ENCODE results near the gene CREB3L2. TPM values are rescaled to one million over a fixed set of nuclear protein-coding genes. Genes with fewer than 3 reads are reported as not detected.
"Not testable (repeated sequence)": the region's sequence is repeated elsewhere in the genome, so short reads cannot be mapped to it uniquely, and the experiment has no call there.

The CREB3L2 gene
- total RNA-seq, 1 experiment from 2014 or later = 40.6 TPM

DNA sequence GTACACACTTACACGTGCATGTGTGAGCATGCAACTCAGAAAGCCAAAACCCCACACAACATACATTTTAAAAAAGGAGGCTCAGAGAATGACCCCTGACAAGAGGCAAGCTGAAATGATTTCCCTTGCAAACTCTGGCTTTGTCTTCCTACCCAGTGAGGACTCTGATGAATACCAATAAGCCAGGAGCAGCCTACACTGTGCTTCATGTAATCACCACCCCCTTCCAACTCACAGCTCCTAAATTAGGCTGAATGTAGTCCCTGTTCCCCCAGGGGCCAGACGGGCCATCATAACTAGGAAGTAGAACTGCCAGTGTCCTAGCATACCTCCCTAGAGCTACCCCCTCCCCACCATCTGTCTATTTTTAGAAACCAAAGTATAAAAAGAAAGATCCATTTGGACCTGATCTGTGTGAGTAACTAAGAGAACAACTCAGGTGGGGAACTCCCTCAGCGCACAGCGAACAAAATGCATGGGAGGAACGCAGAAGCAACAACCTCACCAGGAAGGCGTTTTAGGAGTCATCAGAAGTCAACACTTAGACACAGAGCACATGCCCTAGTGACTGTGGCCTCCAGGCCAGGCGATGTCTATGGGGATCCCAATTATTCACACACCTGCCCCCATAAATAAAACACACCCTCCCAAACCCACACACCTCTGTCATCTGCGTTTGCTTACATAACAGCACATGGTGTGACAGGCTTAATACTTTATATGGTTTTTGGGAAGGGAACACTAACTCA, 157.0 kb downstream of the CREB3L2 start:
- no peak for DNase-seq (ENCODE audit: low read depth)

DNA sequence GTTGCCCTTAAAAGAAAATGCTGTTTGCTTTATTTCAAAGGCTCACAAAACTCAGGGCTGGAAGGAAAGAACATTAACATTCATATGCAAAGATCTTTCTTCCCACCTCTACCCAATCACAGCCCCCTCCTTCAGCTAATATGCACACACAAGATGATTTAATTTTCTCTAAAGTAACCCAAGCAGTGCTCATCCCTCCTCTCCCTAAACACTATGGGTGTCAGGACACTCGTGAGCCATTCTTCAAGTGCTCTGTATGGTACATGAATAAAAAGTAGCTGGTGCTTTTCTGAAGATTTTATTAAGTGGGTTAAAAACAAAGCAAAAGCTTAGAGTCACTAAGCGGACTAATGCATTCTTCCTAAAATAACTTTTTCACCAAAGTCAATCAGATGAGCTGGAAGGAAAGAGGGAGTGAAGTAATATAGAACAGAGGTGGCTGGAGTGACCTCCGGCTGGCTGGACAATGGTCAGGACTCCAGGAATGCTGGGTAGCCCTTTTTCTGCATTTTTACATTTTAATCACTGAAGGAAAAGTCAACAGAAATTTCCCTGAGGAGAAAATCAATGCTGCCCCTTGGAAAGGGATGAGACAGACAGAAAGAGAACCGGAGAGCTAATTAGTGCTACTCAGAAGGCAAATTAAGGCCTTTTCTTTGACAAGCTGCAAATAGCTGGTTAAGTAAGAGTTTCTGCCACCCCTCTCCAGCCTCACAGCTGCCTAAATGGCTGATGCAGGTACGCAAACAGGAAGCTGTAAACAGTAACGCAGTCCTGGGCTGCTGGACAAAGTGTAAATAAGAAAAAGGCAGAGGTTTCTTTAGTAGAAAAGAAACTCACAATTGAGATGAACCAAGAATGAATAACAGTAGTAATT, 161.7 kb downstream of the CREB3L2 start:
- DNase-seq (ENCODE audit: low read depth) = no peak

DNA sequence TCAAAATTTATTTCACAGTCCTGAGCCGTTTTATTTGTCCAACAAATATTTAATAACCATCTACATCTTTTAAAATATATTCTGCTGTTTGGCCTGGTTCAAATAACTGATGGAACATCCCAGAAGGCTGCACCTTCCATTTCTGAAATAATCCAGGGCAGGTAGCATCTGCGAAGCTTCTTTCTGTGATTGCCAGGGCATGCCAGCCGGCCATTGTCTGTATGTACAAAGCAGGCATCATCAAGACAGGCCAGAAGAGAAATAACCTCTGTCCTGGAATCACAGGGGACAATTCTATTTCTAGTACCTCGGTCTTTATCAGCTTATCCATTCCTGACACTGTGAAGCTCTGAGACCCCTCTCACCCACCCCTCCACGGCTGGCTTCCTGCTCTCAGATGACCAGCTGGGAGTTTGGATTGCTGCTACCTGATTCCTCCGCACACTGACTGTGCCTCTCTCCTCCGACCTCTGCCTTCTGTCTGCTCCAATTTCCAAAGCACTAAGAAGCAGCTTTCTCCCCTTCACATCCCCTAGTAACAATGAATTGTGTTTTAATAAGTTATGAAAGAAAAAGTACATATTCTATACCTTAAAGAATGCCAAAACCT, 163.1 kb downstream of the CREB3L2 start:
- no peak for DNase-seq (ENCODE audit: low read depth)

DNA sequence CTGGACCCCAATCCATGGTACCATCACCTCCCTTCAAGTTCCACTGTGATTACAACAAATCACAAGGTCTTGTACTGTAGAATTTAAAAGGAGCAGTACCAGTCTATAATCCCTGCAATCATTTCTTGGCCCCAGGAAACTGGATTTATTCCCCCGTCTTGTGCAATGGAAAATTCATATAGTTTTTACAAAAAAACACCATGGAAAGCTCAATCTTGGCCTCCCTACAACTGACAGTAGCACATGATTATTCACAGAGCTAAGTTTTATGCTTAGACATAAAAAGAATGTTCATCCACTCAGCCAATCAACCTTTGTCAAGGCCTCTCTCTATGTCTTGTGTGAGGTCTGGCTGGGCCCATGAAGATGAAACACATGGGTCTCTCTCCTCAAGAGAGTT, 165.3 kb downstream of the CREB3L2 start:
- DNase-seq (ENCODE audit: low read depth) = no peak

DNA sequence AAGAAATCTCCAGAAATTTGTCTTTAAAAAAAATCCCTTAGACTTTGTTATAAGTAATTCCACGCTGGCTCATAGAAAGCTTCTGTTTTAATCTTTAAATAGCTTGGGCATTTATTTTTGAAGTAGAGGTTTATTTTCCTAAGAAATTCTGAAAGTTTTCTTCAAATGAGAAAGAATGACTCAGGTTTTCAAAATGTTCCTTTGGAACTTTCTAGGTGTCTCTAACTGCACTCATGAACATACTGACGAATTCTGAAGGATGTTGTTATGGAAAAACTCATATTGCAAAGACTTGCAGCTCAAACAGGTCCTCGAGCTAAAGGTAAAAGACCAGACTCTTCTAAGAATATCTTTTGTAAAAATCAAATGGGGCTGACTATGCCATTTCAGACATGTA, 165.8 kb downstream of the CREB3L2 start:
- DNase-seq (ENCODE audit: low read depth) = no peak

DNA sequence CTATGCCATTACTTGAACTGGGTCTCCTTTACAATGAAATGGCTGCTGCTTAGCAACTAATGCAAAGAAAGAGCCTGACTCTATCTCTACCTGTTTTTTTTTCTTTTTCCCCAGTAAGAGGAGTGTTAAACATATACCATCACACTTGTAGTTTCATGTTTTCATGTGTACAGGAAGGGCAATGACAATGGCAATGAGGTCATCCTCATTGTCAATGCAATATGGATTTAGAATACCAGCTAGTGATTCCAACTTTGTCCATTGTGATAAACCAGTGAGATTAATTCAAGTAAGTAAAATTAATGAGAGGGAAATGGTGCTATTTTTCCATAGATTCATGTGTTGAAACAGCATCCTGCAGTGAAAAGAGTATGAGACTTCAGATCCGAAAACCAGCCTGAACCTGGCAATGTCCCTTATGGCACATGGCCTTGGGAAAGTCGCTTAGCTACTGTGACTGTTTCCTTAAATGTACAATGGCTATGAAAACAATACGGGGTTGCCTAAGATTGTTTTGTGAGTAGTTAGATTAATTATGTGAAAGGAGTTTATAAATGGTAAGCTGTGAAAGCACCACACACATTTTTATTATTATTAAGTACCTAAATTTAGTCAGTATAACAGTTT, 166.3 kb downstream of the CREB3L2 start:
- no peak for DNase-seq (ENCODE audit: low read depth)

DNA sequence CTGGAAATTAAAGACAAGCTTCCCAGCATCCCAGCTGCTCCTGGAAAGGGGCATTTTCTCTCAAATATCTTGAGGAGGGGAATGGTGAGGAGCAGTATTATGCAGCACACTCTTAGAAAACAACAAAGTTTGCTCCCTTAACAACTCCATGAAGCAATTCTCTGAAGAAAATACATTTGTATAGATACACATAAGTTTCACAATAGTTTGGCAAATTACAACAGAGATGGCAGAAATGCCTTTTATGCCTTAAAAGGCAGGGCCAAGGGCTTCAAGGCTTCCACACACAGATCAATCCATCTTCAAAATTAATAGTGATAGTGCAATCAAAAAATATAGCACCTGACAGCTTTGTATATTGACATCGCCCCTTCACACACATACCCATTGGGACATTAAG, 167.3 kb downstream of the CREB3L2 start:
- no peak for DNase-seq (ENCODE audit: low read depth)

DNA sequence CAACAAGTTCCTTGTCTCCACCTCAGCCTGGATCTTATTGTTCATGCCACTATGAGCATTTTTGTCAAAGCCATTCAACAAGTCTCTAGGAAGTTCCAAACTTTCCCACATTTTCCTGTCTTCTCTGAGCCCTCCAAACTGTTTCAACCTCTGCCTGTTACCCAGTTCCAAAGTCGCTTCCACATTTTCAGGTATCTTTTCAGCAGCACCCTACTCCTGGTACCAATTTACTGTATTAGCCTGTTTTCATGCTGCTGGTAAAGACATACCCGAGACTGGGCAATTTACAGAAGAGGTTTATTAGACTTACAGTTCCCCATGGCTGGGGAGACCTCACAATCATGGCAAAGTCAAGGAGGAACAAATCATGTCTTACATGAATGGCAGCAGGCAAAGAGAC, 168.9 kb downstream of the CREB3L2 start:
- not testable (repeated sequence) for DNase-seq (ENCODE audit: low read depth)

DNA sequence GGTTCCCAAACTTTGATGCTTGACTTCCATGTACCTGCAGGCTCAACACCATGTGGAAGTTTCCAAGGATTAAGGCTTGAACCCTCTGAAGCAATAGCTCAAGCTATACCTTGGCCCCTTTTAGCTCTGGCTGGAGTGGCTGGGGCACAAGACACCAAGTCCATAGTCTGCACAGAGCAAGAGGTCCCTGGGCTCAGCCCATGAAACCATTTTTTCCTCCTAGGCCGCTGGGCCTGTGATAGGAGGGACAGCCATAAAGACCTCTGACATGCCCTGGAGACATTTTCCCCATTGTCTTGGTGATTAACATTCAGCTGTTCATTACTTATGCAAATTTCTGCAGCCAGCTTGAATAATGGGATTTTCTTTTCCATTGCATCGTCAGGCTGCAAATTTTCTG, 169.5 kb downstream of the CREB3L2 start:
- DNase-seq (ENCODE audit: low read depth) = no peak

DNA sequence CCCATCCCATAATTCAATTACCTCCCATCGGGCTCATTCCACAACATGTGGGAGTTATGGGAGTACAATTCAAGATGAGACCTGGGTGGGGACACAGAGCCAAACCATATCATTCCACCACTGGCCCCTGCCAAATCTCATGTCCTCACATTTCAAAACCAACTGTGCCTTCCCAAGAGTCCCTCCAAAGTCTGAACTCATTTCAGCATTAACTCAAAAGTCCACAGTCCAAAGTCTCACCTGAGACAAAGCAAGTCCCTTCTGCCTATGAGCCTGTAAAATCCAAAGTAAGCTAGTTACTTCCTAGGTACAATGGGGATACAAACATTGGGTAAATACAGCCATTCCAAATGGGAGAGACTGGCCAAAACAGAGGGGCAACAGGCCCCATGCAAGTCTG, 170.3 kb downstream of the CREB3L2 start:
- DNase-seq (ENCODE audit: low read depth) = not testable (repeated sequence)

DNA sequence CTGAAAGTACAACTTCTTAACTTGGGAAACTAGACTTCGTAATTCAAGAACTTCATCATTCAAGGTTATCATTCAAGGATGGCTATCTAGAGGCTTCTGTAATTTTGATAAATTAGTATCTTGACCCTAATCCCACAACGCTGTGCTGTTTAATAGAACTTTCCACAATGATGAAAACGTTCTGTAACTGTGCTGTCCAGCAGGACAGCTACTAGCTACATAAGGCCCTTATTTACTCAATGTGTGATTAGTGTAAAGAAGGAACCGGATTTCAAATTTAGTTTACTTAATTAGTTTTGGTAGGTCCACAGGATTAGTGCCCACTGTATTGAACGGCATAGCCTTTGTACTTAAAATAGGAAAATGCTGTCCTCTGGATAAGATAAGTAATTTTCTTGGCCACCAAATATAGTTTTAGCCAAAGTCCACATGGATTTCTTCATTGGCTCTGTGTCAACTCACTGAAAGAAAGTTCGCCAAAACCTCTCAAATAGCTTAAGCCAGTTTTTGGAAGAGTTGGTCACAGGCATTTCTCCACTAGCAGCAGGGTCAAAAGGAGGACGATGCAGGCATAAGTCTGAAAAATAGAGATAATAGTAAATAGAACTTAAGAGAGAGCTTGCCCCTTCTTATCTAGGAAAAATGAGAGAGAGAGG, 172.4 kb downstream of the CREB3L2 start:
- DNase-seq (ENCODE audit: low read depth) = no peak

DNA sequence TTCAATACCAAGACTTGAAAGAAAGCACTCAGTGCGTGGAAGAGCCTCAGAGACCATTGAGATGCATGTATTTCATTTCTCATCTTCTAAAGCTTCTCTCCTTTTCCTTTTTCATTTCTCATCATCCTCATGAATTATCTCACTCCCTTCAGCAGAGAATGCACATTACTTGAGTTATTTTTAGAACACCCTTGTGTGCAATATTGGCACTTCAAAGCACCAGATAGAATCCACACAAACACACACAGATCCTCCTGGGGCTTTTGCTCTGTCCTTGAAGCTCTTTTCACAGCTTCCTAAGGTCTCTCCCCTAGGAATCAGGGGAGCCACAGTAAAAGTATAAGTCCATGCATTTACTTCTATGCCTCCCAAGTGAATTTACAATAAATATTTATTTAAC, 173.4 kb downstream of the CREB3L2 start:
- DNase-seq (ENCODE audit: low read depth) = no peak

DNA sequence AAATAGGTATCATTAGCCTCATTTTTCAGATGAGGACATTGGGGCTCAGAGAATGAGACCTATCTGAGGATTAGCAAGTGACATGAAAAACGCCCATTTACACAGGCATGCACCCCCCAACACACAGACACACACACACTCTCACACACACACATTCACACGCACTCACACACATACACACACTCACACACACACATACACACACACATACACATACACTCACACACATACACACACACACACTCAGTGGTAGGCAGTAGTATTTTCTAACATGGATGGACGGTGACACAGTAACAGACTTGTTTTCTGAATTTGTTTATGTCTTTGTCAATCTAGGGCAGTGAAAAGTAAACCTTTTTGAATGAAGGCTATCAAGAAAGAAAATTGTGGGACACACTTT, 176.4 kb downstream of the CREB3L2 start:
- no peak for DNase-seq (ENCODE audit: low read depth)

Other genes with a start within 250 kb of the CREB3L2 start
- gene DGKI, start 155.1 kb downstream of the CREB3L2 start, total RNA-seq (2014; rRNA removed) = 4.2 and 5.3 TPM in 2 replicates
- not detected in 2 replicates for gene AKR1D1, start 74.4 kb upstream of the CREB3L2 start, total RNA-seq (2014; rRNA removed)